Measurements from ENCODE around the gene VPS9D1. TPM values are rescaled to one million over a fixed set of nuclear protein-coding genes. Genes with fewer than 3 reads are reported as not detected.

The VPS9D1 gene
- total RNA-seq, 1 donor from 2014 or later, result 17.9 TPM

DNA sequence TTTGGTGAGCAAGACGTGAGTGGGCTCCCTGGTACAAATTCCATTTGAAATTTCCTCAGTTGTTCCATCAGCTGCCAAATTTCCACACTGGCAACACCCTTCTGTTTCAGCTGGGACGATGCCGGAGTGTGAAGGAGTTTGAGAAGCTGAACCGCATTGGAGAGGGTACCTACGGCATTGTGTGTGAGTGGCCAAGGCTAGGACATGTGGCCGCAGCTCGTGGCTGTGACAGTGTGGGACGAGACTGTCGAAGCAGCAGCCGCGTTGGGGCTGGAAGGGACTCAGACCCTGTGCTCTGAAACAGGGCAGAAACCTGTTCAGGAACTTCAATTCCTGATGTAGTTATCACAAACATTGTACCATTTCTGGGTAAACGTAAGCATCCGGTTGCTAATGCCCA, 31.6 kb downstream of the VPS9D1 start:
- no peak overlapping the region for H3K27ac Mint-ChIP-seq
- peaks cover 11% of the 10 kb centered on the region for H3K4me1 Mint-ChIP-seq (ENCODE audit: low read depth)
- H3K4me3 Mint-ChIP-seq (ENCODE audit: low read depth), result no peak overlapping the region
- no peak for DNase-seq (ENCODE audit: low spot score, unreplicated experiment)
- no peaks in the 10 kb centered on the region for H3K27me3 Mint-ChIP-seq
- H3K36me3 Mint-ChIP-seq (ENCODE audit: insufficient read depth), result peaks cover 24% of the 10 kb centered on the region
- TF ChIP-seq, protein P1, sequence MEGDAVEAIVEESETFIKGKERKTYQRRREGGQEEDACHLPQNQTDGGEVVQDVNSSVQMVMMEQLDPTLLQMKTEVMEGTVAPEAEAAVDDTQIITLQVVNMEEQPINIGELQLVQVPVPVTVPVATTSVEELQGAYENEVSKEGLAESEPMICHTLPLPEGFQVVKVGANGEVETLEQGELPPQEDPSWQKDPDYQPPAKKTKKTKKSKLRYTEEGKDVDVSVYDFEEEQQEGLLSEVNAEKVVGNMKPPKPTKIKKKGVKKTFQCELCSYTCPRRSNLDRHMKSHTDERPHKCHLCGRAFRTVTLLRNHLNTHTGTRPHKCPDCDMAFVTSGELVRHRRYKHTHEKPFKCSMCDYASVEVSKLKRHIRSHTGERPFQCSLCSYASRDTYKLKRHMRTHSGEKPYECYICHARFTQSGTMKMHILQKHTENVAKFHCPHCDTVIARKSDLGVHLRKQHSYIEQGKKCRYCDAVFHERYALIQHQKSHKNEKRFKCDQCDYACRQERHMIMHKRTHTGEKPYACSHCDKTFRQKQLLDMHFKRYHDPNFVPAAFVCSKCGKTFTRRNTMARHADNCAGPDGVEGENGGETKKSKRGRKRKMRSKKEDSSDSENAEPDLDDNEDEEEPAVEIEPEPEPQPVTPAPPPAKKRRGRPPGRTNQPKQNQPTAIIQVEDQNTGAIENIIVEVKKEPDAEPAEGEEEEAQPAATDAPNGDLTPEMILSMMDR (IDR thresholded peaks at IDR 0.05; ENCODE audit: unreplicated experiment), result no peak
- H3K9me3 Mint-ChIP-seq (ENCODE audit: low read depth), result peaks cover 9% of the 10 kb centered on the region

DNA sequence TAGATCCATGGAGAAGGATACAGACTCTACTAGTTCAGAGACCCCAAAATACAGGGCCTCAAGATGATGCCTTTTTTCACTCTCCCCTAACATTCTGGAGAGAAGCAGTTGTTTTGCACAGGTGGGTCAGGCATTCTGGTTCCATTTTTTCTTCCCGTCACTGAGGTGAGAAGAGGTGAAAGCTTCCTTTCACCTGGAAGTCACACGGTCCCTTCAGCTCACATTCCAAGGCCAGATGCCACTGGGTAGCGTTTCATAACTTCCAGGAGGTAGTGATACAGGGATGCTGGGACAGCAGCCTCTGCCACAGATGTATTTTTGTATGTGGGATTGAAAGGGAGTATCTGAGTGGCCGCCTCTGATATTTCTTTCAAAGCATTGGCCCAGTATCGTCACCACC, 32.3 kb downstream of the VPS9D1 start:
- peaks cover 31% of the 10 kb centered on the region for H3K36me3 Mint-ChIP-seq (ENCODE audit: insufficient read depth)
- H3K4me3 Mint-ChIP-seq (ENCODE audit: low read depth), result peak overlapping the region; percentile 88
- TF ChIP-seq, protein P1 (IDR thresholded peaks at IDR 0.05; ENCODE audit: unreplicated experiment), result no peak
- peak overlapping the region; percentile 69 for H3K27ac Mint-ChIP-seq
- H3K9me3 Mint-ChIP-seq (ENCODE audit: low read depth), result peaks cover 9% of the 10 kb centered on the region
- H3K27me3 Mint-ChIP-seq, result no peaks in the 10 kb centered on the region
- H3K4me1 Mint-ChIP-seq (ENCODE audit: low read depth), result peaks cover 11% of the 10 kb centered on the region
- no peak for DNase-seq (ENCODE audit: low spot score, unreplicated experiment)

- peak overlapping the region; percentile 98 for H3K27ac Mint-ChIP-seq
- peaks cover 9% of the 10 kb centered on the region for H3K9me3 Mint-ChIP-seq (ENCODE audit: low read depth)
- peaks cover 11% of the 10 kb centered on the region for H3K4me1 Mint-ChIP-seq (ENCODE audit: low read depth)
- H3K36me3 Mint-ChIP-seq (ENCODE audit: insufficient read depth), result peaks cover 40% of the 10 kb centered on the region
- no peaks in the 10 kb centered on the region for H3K27me3 Mint-ChIP-seq
- peak overlapping the region; percentile 88 for H3K4me3 Mint-ChIP-seq (ENCODE audit: low read depth)
- DNase-seq (ENCODE audit: low spot score, unreplicated experiment), result peak; percentile 42
- TF ChIP-seq, protein P1 (IDR thresholded peaks at IDR 0.05; ENCODE audit: unreplicated experiment), result peak; percentile 6
Measured at GRCh38 chr16:89687092-89687940, 33.4 kb downstream of the VPS9D1 start.

- TF ChIP-seq, protein P1 (IDR thresholded peaks at IDR 0.05; ENCODE audit: unreplicated experiment), result no peak
- H3K36me3 Mint-ChIP-seq (ENCODE audit: insufficient read depth), result peaks cover 46% of the 10 kb centered on the region
Measured at GRCh38 chr16:89686520-89687091, 34.1 kb downstream of the VPS9D1 start, which contains the start of gene CDK10. CDK10 (plus strand) TSS chr16:89686689; CDS start chr16:89686711, 22 bp downstream.

DNA sequence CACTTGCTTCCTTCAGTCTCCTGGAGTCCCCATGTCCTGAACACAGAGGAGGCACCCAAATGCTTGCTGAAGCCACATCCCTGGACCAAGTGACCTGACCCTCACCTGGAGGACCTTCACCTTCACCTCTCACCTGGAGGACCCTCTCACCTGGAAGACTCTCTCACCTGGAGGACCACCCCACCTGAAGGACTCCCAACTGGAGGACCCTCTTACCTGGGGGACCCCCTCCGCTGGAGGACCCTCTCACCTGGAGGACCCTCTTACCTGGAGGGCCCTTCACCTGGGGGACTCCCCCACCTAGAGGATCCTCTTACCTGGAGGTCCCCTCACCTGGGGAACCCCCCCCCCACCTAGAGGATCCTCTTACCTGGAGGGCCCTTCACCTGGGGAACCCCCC, 34.8 kb downstream of the VPS9D1 start:
- H3K9me3 Mint-ChIP-seq (ENCODE audit: low read depth), result peaks cover 15% of the 10 kb centered on the region
- H3K4me3 Mint-ChIP-seq (ENCODE audit: low read depth), result peak overlapping the region; percentile 18
- TF ChIP-seq, protein P1 (IDR thresholded peaks at IDR 0.05; ENCODE audit: unreplicated experiment), result no peak

More at GRCh38 chr16:89686520-89687091, 34.1 kb downstream of the VPS9D1 start, which contains the start of gene CDK10:
- H3K27me3 Mint-ChIP-seq, result no peaks in the 10 kb centered on the region
- peaks cover 15% of the 10 kb centered on the region for H3K9me3 Mint-ChIP-seq (ENCODE audit: low read depth)
- peak within 1 kb of the TSS; percentile 98 for H3K27ac Mint-ChIP-seq
- peak within 1 kb of the TSS; percentile 88 for H3K4me3 Mint-ChIP-seq (ENCODE audit: low read depth)
- peaks cover 11% of the 10 kb centered on the region for H3K4me1 Mint-ChIP-seq (ENCODE audit: low read depth)
- peak; percentile 91 for DNase-seq (ENCODE audit: low spot score, unreplicated experiment)

More for the DNA sequence above, 34.8 kb downstream of the VPS9D1 start:
- no peak for DNase-seq (ENCODE audit: low spot score, unreplicated experiment)
- no peaks in the 10 kb centered on the region for H3K27me3 Mint-ChIP-seq
- peaks cover 11% of the 10 kb centered on the region for H3K4me1 Mint-ChIP-seq (ENCODE audit: low read depth)
- peaks cover 52% of the 10 kb centered on the region for H3K36me3 Mint-ChIP-seq (ENCODE audit: insufficient read depth)
- peak overlapping the region; percentile 74 for H3K27ac Mint-ChIP-seq

All from progenitor cell of endocrine pancreas (in vitro differentiated cells).